K562 treated with DMSO at 1 percent for 24 hours (cell line): ENCODE data around the gene SIGLEC14. TPM values are rescaled to one million over a fixed set of nuclear protein-coding genes. Genes with fewer than 3 reads are reported as not detected.

Experiments used
- total RNA-seq: library from RNA; unstranded; fragments of 300-600 nt; gene quantifications from 2 replicates; pipeline ENCODE4 v1.2.3, GENCODE V29; 2022; ENCODE audit warnings: low read depth; ENCODE audit not compliant: insufficient read depth

The SIGLEC14 gene, protein sequence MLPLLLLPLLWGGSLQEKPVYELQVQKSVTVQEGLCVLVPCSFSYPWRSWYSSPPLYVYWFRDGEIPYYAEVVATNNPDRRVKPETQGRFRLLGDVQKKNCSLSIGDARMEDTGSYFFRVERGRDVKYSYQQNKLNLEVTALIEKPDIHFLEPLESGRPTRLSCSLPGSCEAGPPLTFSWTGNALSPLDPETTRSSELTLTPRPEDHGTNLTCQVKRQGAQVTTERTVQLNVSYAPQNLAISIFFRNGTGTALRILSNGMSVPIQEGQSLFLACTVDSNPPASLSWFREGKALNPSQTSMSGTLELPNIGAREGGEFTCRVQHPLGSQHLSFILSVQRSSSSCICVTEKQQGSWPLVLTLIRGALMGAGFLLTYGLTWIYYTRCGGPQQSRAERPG
- 0.49 and 0.56 TPM in 2 replicates for total RNA-seq

DNA sequence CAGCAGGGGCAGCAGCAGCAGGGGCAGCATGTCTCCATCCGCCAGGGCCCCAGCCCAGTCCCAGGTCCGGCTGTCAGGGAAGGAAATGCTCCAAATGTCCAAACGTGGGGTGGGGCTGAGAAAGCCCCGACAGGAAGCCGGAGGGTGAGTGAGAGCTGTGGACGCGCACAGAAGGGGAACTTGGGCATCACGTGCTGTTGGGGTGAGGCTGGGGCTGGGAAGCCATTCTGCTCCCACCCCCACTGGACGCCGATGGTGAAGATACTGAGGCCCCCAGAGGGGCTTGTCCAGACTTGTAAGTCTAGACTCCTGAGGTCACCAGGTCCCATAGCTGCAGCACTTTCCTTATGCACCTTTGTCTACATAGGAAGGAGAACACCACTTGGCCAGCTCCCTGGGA, at the start of gene SIGLEC14:
Gene SIGLEC14, minus strand, starts transcription at position 96 of the 400 bp plus-strand sequence. Its CDS starts 66 bp downstream, at position 30.

DNA sequence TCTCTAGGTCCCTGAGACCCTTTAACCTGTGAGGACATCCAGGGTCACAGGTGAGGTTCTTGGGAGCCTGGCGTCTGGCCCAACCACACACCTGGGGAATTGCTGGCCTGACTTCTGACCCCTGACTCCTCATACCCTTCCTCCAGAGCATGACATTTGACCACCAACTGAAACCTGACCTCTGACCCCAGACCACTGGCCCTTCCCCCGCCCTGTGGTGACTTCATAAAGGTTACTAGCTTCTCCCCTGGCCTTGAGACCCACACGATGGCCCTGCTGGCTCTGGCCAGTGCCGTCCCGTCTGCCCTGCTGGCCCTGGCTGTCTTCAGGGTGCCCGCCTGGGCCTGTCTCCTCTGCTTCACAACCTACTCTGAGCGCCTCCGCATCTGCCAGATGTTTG, 46.6 kb upstream of the SIGLEC14 start, which contains the start of gene SPACA6:
Gene SPACA6, plus strand, starts transcription at position 71 of the 400 bp plus-strand sequence. Its CDS starts 197 bp downstream, at position 268.

DNA sequence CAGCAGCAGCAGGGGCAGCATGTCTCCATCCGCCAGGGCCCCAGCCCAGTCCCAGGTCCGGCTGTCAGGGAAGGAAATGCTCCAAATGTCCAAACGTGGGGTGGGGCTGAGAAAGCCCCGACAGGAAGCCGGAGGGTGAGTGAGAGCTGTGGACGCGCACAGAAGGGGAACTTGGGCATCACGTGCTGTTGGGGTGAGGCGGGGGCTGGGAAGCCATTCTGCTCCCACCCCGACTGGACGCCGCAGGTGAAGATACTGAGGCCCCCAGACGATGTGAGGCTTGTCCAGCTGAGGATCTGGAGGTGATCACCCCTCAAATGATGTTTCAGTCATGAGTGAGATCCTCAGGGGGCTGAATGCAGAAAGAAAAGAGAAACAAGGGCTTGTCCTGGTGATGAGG, 16.3 kb downstream of the SIGLEC14 start, which contains the start of gene SIGLEC5:
Gene SIGLEC5, minus strand, starts transcription at position 87 of the 400 bp plus-strand sequence. Its CDS starts 66 bp downstream, at position 21.

Other genes with a start within 250 kb of the SIGLEC14 start
- gene SIGLEC10, start 229.2 kb downstream of the SIGLEC14 start, total RNA-seq, result 0.34 and 1.2 TPM in 2 replicates
- 0.27 and 0.51 TPM in 2 replicates for gene SIGLEC8, start 188.4 kb downstream of the SIGLEC14 start, total RNA-seq
- not detected in 2 replicates for gene CEACAM18, start 168.3 kb downstream of the SIGLEC14 start, total RNA-seq
- gene SIGLEC12, start 145.0 kb downstream of the SIGLEC14 start, total RNA-seq, result 2.7 and 3.1 TPM in 2 replicates
- 21.0 and 23.9 TPM in 2 replicates for gene SIGLEC6, start 115.2 kb downstream of the SIGLEC14 start, total RNA-seq
- 8.8 and 11.4 TPM in 2 replicates for gene ZNF175, start 75.5 kb downstream of the SIGLEC14 start, total RNA-seq
- 0.45 TPM in 1 of 2 replicates, not detected in the other for gene SIGLEC5, start 16.4 kb downstream of the SIGLEC14 start, total RNA-seq
- gene SPACA6, start 46.5 kb upstream of the SIGLEC14 start, total RNA-seq, result 11.1 and 29.9 TPM in 2 replicates
- gene HAS1, start 77.2 kb upstream of the SIGLEC14 start, total RNA-seq, result not detected in 2 replicates
- gene FPR1, start 105.1 kb upstream of the SIGLEC14 start, total RNA-seq, result 0.50 and 0.93 TPM in 2 replicates
- 1.2 TPM in 1 of 2 replicates, not detected in the other for gene FPR2, start 114.4 kb upstream of the SIGLEC14 start, total RNA-seq
- 0.31 and 0.46 TPM in 2 replicates for gene FPR3, start 148.3 kb upstream of the SIGLEC14 start, total RNA-seq
- gene ZNF577, start 241.1 kb upstream of the SIGLEC14 start, total RNA-seq, result 3.2 and 5.3 TPM in 2 replicates